Measurements from ENCODE around the gene PFKL. TPM values are rescaled to one million over a fixed set of nuclear protein-coding genes. Genes with fewer than 3 reads are reported as not detected.

Gene PFKL
- total and polyA plus RNA-seq, 2 experiments from 2014 or later, result 40.3 to 106 TPM

DNA sequence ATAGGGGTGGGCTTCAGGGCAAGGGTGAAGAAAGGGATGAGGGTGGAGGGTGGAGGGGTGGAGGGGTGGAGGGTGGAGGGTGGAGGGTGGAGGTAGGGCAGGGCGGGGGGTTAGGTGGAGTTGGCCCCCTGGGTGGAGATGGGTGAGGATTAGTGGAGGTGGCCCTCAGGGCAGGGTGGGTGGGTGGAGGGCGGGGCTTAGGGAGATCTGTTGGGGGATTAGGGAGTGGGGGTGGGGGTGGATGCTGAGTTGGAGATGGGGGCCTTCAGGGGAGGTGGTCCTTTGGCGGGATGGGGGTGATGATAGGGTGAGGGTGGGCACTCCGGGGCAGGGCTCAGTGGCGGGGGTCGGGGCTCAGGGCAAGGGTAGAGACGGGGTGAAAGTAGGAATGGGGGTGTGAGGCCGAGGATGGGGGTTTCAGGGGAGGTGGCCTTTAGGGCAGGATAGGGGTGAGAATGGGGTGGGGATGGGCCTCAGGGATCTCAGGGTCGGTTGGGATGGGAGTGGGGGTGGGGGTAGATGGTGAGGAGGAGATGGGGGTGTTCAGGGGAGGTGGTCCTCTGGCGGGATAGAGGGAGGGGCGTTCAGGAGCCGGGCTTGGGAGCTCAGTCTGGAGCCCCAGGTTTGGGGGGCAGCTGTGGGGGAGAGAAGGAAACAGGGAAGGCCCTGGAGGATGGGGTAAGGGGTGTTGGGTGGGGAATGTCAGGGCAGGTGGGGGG, 37.4 kb upstream of the PFKL start:
- no peaks in the 10 kb centered on the region for H3K36me3 Mint-ChIP-seq (ENCODE audit: low read depth)
- no peak for DNase-seq (ENCODE audit: low spot score)
- H3K4me1 Mint-ChIP-seq, result peaks cover 4% of the 10 kb centered on the region; the same call in 2 of the 3 replicates

More for the DNA sequence above, 37.4 kb upstream of the PFKL start:
- Mint-ChIP-seq H3K9me3 (no peaks in the 10 kb centered on the region), H3K4me3 (no peak overlapping the region), H3K27me3 (ENCODE audit: insufficient read depth, low read depth, poor library complexity) (peaks cover 4% of the 10 kb centered on the region), H3K27ac (no peak overlapping the region)
- ATAC-seq, result no peak
- no peak for TF ChIP-seq STAT1 (IDR thresholded peaks at IDR 0.05; ENCODE audit: unreplicated experiment)
- no peak for TF ChIP-seq ZNF114 (CRISPR knock-in tag; IDR thresholded peaks at IDR 0.05)
- no peak for TF ChIP-seq EZH2 (IDR thresholded peaks at IDR 0.05; ENCODE audit: low read depth, unreplicated experiment)
- no peak for TF ChIP-seq JUNB (IDR thresholded peaks at IDR 0.05; ENCODE audit: unreplicated experiment)
- no peak for TF ChIP-seq NANOG (IDR thresholded peaks at IDR 0.05; ENCODE audit: borderline replicate concordance)
- no peak for TF ChIP-seq POLR2AphosphoS5 (IDR thresholded peaks at IDR 0.05; ENCODE audit: low read depth)
- TF ChIP-seq, protein P1, sequence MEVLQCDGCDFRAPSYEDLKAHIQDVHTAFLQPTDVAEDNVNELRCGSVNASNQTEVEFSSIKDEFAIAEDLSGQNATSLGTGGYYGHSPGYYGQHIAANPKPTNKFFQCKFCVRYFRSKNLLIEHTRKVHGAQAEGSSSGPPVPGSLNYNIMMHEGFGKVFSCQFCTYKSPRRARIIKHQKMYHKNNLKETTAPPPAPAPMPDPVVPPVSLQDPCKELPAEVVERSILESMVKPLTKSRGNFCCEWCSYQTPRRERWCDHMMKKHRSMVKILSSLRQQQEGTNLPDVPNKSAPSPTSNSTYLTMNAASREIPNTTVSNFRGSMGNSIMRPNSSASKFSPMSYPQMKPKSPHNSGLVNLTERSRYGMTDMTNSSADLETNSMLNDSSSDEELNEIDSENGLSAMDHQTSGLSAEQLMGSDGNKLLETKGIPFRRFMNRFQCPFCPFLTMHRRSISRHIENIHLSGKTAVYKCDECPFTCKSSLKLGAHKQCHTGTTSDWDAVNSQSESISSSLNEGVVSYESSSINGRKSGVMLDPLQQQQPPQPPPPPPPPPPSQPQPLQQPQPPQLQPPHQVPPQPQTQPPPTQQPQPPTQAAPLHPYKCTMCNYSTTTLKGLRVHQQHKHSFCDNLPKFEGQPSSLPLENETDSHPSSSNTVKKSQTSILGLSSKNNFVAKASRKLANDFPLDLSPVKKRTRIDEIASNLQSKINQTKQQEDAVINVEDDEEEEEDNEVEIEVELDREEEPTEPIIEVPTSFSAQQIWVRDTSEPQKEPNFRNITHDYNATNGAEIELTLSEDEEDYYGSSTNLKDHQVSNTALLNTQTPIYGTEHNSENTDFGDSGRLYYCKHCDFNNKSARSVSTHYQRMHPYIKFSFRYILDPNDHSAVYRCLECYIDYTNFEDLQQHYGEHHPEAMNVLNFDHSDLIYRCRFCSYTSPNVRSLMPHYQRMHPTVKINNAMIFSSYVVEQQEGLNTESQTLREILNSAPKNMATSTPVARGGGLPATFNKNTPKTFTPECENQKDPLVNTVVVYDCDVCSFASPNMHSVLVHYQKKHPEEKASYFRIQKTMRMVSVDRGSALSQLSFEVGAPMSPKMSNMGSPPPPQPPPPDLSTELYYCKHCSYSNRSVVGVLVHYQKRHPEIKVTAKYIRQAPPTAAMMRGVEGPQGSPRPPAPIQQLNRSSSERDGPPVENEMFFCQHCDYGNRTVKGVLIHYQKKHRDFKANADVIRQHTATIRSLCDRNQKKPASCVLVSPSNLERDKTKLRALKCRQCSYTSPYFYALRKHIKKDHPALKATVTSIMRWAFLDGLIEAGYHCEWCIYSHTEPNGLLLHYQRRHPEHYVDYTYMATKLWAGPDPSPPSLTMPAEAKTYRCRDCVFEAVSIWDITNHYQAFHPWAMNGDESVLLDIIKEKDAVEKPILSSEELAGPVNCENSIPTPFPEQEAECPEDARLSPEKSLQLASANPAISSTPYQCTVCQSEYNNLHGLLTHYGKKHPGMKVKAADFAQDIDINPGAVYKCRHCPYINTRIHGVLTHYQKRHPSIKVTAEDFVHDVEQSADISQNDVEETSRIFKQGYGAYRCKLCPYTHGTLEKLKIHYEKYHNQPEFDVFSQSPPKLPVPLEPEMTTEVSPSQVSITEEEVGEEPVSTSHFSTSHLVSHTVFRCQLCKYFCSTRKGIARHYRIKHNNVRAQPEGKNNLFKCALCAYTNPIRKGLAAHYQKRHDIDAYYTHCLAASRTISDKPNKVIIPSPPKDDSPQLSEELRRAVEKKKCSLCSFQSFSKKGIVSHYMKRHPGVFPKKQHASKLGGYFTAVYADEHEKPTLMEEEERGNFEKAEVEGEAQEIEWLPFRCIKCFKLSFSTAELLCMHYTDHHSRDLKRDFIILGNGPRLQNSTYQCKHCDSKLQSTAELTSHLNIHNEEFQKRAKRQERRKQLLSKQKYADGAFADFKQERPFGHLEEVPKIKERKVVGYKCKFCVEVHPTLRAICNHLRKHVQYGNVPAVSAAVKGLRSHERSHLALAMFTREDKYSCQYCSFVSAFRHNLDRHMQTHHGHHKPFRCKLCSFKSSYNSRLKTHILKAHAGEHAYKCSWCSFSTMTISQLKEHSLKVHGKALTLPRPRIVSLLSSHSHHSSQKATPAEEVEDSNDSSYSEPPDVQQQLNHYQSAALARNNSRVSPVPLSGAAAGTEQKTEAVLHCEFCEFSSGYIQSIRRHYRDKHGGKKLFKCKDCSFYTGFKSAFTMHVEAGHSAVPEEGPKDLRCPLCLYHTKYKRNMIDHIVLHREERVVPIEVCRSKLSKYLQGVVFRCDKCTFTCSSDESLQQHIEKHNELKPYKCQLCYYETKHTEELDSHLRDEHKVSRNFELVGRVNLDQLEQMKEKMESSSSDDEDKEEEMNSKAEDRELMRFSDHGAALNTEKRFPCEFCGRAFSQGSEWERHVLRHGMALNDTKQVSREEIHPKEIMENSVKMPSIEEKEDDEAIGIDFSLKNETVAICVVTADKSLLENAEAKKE (CRISPR knock-in tag; IDR thresholded peaks at IDR 0.05), result no peak
- no peak for TF ChIP-seq EZH2phosphoT487 (IDR thresholded peaks at IDR 0.05; ENCODE audit: unreplicated experiment)
- TF ChIP-seq, protein P2, sequence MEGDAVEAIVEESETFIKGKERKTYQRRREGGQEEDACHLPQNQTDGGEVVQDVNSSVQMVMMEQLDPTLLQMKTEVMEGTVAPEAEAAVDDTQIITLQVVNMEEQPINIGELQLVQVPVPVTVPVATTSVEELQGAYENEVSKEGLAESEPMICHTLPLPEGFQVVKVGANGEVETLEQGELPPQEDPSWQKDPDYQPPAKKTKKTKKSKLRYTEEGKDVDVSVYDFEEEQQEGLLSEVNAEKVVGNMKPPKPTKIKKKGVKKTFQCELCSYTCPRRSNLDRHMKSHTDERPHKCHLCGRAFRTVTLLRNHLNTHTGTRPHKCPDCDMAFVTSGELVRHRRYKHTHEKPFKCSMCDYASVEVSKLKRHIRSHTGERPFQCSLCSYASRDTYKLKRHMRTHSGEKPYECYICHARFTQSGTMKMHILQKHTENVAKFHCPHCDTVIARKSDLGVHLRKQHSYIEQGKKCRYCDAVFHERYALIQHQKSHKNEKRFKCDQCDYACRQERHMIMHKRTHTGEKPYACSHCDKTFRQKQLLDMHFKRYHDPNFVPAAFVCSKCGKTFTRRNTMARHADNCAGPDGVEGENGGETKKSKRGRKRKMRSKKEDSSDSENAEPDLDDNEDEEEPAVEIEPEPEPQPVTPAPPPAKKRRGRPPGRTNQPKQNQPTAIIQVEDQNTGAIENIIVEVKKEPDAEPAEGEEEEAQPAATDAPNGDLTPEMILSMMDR (conservative IDR thresholded peaks at IDR 0.05; ENCODE audit: low read depth in 2 of 2), result no peak
- TF ChIP-seq, protein P3, sequence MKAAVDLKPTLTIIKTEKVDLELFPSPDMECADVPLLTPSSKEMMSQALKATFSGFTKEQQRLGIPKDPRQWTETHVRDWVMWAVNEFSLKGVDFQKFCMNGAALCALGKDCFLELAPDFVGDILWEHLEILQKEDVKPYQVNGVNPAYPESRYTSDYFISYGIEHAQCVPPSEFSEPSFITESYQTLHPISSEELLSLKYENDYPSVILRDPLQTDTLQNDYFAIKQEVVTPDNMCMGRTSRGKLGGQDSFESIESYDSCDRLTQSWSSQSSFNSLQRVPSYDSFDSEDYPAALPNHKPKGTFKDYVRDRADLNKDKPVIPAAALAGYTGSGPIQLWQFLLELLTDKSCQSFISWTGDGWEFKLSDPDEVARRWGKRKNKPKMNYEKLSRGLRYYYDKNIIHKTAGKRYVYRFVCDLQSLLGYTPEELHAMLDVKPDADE (IDR thresholded peaks at IDR 0.05), result no peak
- TF ChIP-seq ZNF331 (CRISPR knock-in tag; IDR thresholded peaks at IDR 0.05; ENCODE audit: low read depth), result no peak
- TF ChIP-seq CREB1 (CRISPR knock-in tag; IDR thresholded peaks at IDR 0.05; ENCODE audit: low read depth), result no peak
- TF ChIP-seq, protein P4, sequence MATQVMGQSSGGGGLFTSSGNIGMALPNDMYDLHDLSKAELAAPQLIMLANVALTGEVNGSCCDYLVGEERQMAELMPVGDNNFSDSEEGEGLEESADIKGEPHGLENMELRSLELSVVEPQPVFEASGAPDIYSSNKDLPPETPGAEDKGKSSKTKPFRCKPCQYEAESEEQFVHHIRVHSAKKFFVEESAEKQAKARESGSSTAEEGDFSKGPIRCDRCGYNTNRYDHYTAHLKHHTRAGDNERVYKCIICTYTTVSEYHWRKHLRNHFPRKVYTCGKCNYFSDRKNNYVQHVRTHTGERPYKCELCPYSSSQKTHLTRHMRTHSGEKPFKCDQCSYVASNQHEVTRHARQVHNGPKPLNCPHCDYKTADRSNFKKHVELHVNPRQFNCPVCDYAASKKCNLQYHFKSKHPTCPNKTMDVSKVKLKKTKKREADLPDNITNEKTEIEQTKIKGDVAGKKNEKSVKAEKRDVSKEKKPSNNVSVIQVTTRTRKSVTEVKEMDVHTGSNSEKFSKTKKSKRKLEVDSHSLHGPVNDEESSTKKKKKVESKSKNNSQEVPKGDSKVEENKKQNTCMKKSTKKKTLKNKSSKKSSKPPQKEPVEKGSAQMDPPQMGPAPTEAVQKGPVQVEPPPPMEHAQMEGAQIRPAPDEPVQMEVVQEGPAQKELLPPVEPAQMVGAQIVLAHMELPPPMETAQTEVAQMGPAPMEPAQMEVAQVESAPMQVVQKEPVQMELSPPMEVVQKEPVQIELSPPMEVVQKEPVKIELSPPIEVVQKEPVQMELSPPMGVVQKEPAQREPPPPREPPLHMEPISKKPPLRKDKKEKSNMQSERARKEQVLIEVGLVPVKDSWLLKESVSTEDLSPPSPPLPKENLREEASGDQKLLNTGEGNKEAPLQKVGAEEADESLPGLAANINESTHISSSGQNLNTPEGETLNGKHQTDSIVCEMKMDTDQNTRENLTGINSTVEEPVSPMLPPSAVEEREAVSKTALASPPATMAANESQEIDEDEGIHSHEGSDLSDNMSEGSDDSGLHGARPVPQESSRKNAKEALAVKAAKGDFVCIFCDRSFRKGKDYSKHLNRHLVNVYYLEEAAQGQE (IDR thresholded peaks at IDR 0.05; ENCODE audit: unreplicated experiment), result no peak
- H3K79me2 ChIP-seq (replicated peaks; ENCODE audit: insufficient read depth), result no peaks in the 10 kb centered on the region
- H3K27me3 ChIP-seq (ENCODE audit: insufficient read depth), result no peaks in the 10 kb centered on the region
- H3K4me3 ChIP-seq, result no peak overlapping the region
- H3F3A ChIP-seq (replicated peaks; ENCODE audit: low read depth), result no peaks in the 10 kb centered on the region
- no peak overlapping the region for H3K4me2 ChIP-seq
- H3K27ac ChIP-seq (ENCODE audit: low read depth), result no peak overlapping the region
- H4K20me1 ChIP-seq (replicated peaks; ENCODE audit: insufficient read depth), result no peaks in the 10 kb centered on the region
- H3K9me2 ChIP-seq (ENCODE audit: insufficient read depth), result no peaks in the 10 kb centered on the region
- no peaks in the 10 kb centered on the region; the same call in 1 of the 2 replicates for H3K4me1 ChIP-seq (ENCODE audit: insufficient read depth)
- H2AFZ ChIP-seq, result no peak overlapping the region
- no peaks in the 10 kb centered on the region for H3K36me3 ChIP-seq (ENCODE audit: insufficient read depth)
